ENCODE data around the gene NDUFS6.
A peak's percentile ranks its signal among the peaks of the same experiment; 100 is the strongest.

NDUFS6 gene

DNA sequence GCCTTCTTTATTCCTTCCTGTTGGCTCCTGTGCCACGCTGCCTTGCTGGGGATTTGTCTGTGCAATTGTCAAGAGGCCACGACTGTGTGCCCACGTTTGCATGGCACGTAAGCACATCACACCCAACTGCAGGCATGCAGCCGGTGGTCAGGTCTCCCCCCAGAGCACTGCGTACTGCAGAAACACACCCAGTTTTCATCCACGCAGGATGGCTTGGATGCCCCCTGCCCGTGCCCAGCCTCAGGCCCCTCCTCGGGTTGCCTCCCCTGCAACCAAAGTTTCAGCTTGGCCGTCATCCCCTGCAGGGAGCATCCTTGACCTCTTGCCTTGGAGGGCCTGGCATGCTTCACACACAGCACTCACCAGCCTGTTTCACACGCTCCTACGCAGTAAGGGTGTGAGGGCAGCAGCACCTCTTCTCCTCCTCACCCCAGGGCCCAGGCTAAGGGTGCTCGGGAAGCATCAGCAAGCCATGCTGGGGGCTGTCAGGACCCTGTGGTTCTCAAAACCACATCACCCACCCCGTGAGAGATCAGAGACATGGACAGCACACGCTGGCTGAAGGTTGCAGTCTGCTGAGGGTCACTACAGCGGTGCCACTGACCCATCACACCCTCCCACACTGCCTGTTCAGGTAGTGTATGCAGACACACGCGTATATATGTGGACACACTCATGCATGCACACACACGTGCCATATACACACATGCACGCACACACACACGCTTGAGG is 4.7 kb upstream of the NDUFS6 start:
- TF ChIP-seq, protein P1, sequence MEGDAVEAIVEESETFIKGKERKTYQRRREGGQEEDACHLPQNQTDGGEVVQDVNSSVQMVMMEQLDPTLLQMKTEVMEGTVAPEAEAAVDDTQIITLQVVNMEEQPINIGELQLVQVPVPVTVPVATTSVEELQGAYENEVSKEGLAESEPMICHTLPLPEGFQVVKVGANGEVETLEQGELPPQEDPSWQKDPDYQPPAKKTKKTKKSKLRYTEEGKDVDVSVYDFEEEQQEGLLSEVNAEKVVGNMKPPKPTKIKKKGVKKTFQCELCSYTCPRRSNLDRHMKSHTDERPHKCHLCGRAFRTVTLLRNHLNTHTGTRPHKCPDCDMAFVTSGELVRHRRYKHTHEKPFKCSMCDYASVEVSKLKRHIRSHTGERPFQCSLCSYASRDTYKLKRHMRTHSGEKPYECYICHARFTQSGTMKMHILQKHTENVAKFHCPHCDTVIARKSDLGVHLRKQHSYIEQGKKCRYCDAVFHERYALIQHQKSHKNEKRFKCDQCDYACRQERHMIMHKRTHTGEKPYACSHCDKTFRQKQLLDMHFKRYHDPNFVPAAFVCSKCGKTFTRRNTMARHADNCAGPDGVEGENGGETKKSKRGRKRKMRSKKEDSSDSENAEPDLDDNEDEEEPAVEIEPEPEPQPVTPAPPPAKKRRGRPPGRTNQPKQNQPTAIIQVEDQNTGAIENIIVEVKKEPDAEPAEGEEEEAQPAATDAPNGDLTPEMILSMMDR (conservative IDR thresholded peaks at IDR 0.05), result no peak
- H3K27ac ChIP-seq, result no peak overlapping the region

DNA sequence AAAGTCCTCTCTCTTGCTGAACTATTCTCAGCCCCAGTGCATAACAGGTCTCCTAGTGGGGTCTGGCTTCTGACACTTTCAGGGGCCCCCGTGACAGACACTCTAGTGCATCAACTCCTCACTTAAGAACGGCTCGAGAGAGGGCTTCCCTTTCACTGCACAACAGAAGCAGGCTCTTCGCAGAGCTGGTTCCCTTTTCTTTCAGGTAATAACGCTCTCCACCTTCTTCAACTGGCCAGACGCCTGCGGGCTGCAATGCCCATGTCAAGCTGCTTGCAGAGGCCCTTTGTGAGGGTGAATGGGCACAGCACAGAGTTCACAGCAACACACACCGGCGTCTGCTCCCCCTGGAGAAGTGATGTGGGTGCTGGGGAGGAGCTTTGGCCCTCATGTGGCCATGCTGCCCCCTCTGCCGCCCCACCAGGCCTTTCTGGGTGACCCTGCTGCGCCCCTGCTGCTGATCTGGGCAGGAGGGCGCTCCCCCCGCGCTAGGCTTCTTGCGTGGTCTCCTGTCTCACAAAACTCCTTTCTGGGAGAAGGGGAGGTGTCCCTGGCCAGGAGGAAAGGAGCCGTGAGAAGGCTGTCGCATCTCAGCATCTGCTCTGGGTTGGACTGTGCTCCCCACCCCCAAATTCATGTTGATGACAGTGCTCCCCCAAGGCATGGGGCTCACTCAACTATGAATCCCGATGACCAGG is 4.0 kb upstream of the NDUFS6 start:
- TF ChIP-seq, protein P1 (conservative IDR thresholded peaks at IDR 0.05), result no peak
- no peak overlapping the region for H3K27ac ChIP-seq

DNA sequence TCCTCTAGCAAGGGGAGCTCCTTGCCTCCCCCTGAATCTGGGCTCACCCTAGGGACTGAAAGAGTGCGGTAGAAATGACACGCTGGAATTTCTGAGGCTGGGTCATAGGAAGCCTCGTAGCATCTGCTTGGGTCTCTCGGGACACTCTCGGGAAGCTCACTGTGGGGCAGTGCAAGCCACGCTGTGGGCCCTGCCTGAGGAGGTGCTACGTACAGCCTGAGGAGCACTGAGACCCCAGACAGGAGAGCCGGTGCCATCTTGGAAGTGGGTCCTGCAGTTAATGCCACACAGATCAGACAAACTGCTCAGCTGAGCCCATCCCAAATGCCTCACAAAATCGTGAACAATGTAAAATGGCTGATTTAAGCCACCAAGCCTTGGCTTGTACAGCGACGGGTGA is 3.4 kb upstream of the NDUFS6 start:
- H3K27ac ChIP-seq, result no peak overlapping the region
- TF ChIP-seq, protein P1 (conservative IDR thresholded peaks at IDR 0.05), result no peak

DNA sequence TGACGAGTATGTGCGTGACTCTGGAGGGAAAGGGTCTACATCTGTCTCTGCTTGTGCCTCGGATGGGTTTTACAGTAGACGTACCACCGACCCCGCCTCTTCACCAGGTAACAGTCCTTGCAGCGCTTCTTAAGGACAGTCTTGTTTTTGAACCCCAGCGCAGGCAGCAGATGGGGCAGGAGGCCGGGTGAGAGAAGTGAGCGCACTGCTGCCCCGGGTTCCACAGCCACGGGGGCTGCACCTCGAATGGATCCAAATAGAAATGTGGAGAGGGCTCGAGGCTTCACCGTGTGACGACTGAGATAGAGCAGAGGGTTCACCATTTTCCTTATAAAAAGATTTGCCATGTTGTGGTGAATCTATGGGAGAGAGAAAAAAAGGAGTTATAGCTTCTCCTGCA is 2.6 kb upstream of the NDUFS6 start:
- peak overlapping the region; percentile 94 for H3K27ac ChIP-seq

DNA sequence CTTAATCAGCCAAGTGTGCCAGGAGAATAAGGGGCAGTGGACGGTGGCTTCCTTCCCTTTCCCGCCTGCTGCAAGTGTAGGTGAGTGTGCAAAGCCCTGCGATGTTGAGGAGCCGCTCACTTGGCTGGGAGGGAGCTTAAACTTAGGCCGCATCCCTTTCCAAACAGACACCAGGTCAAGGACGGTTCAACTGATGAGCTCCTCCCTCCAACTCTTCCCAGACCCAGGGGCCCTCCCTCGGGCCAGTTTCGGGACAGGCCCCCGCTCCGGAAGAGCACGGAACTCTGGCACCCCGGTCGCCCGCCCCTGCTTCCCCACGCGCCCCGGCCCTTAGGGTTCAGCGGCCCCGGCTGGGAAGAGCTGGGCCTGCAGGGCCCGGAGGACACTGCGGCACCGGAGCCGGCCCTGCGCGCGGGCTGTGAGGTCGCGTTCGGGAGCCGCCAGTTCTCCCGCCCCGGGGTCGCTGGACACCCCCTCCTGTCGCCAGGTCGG is 2.1 kb upstream of the NDUFS6 start:
- H3K27ac ChIP-seq, result peak overlapping the region; percentile 94
- TF ChIP-seq, protein P1 (conservative IDR thresholded peaks at IDR 0.05), result no peak

DNA sequence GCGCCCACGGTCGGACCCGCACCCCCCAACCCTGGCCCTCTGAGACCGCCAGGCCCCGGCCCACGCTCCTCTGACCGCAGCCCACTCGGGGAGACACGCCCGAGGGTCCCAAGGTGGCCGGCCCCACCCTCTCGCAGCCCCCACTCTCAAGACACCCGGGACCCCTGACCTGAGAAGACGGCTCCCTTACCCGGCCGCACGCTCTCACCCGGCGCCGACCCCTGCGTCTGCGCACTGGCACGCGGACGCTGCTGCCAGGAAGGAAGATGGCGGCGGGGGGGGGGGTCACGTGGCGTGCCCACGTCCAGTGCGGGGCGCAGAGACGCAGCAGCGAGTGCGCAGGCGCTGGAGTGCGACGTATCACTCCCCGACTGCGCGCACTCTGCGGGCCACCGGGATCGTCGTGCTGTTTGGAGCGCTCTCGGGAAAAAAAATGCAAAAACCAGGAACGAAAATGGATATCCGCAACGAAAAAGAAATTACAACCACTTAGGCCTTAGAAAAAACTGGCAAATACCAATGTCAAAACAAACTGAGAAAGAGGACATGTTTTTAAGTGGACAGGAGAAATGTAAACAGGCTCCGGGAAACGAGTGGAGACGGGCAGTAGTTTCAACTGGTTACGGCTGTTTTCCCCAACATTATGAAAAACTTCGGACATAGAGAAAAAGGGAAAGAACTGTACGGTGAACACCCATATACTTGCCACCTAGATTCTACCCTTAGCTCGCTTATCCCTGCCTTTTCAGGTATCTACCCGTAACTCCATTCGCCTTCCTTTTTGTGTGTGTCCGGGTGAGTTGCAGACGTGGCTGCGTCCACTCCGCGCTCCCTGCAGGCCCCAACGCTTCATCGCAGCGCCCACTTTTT is 1.4 kb upstream of the NDUFS6 start, which contains the start of gene MRPL36:
MRPL36 (minus strand) TSS at position 236 of the 870 bp plus-strand sequence. CDS start 902 bp downstream, outside the sequence.
- peak within 1 kb of the TSS; percentile 94 for H3K27ac ChIP-seq
- TF ChIP-seq, protein P1 (conservative IDR thresholded peaks at IDR 0.05), result no peak

DNA sequence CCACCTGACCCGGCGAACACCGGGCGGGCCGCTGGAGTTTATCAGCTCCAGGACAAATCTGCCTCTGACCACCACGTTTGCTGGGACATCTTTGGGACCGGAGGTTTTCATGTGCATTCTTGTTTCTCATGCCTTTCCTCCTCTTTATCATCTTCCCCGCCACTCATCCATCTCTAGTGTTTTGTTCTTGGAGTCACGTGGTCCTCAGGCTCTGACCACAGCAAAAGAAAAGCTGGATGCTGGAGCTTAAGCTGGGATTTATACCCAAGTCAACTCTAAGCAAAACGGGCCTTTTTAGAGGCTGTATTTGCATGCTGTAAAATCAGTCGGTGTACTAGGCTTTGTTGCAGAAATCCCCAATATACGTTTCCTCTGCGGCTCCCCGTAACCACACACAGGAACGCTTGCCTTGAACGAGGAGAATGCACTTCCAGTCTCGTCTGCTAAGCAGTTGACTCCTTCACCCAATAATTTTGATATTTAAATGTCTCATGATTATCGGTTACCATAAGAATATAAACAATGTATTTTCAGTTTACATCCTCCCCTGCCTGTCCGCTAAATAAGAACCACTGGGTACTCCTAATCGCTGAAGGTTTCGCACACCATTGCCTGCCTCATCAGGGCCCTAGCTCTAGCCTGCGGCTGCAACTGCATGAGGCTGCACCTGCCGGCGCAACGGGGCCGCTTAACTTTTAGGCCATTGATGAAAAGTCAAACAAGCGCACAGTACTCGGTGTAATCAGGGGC is 560 bp upstream of the NDUFS6 start:
- TF ChIP-seq, protein P1 (conservative IDR thresholded peaks at IDR 0.05), result no peak
- peak overlapping the region; percentile 94 for H3K27ac ChIP-seq

Data from VCaP (cell line).